HepG2 (cell line): ENCODE measurements around the gene ATP8B2.

ENCODE experiments used
- CTCF ChIP-seq: sonication (generic); formaldehyde crosslinking; IDR thresholded peaks from 2 replicates; pipeline ENCODE4 v1.5.0; 2020; ENCODE audit warnings: mild to moderate bottlenecking, missing genetic modification reagents, moderate library complexity
- KLF9 ChIP-seq: IDR thresholded peaks from 2 replicates; pipeline ENCODE4 v1.6.1; 2016; ENCODE audit warnings: low read depth
- MXI1 ChIP-seq: IDR thresholded peaks from 3 replicates; pipeline ENCODE4 v1.6.1; 2012; ENCODE audit warnings: low read depth, low read length, inconsistent platforms, borderline replicate concordance
- POLR2A ChIP-seq, 2 experiments: IDR thresholded peaks; 2 replicates each; pipeline ENCODE4 v1.6.1; 2011; ENCODE audit warnings: low read depth in 2 of 2, low read length in 2 of 2, mild to moderate bottlenecking in 1 of 2, moderate library complexity in 1 of 2; ENCODE audit not compliant: insufficient read depth in 1 of 2
- POLR2AphosphoS5 ChIP-seq: IDR thresholded peaks from 2 replicates; pipeline ENCODE4 v1.6.1; 2012; ENCODE audit warnings: low read depth, low read length
- REST ChIP-seq, 2 experiments: IDR thresholded peaks; 2 replicates each; pipeline ENCODE4 v1.6.1; 2011 to 2012; ENCODE audit warnings: low read length in 2 of 2, borderline replicate concordance in 1 of 2, low read depth in 1 of 2, mild to moderate bottlenecking in 1 of 2, moderate library complexity in 1 of 2
- SAFB2 ChIP-seq: sonication (generic); formaldehyde crosslinking; IDR thresholded peaks from 2 replicates; pipeline ENCODE4 v1.5.1; 2020; ENCODE audit warnings: missing genetic modification reagents, low read depth, mild to moderate bottlenecking, borderline replicate concordance
- SMARCE1 ChIP-seq: fragments of 450-650 bp; IDR thresholded peaks from 2 replicates; pipeline ENCODE4 v1.6.1; 2017; ENCODE audit warnings: borderline replicate concordance
- SMC3 ChIP-seq: IDR thresholded peaks from 2 replicates; pipeline ENCODE4 v1.6.1; 2011; ENCODE audit warnings: low read length, improper control_type of control experiment
- ZNF546 ChIP-seq: sonication (generic); formaldehyde crosslinking; conservative IDR thresholded peaks from 2 replicates; pipeline ENCODE4 v1.8.1; 2023; ENCODE audit warnings: mild to moderate bottlenecking, missing genetic modification reagents

GRCh38 chr1:154290921-154291320 lies 34.4 kb upstream of the ATP8B2 start:
- no peak for TF ChIP-seq SMC3
- no peak for TF ChIP-seq POLR2AphosphoS5
- no peak for TF ChIP-seq KLF9 (CRISPR knock-in tag)
- TF ChIP-seq MXI1 = no peak
- TF ChIP-seq SMARCE1 = no peak
- TF ChIP-seq SAFB2 (CRISPR knock-in tag) = no peak
- no peak for TF ChIP-seq ZNF546 (CRISPR knock-in tag)
- no peak for TF ChIP-seq CTCF
- TF ChIP-seq REST (IDR thresholded peaks at IDR 0.05; ENCODE audit: borderline replicate concordance in 1 of 2, low read depth in 1 of 2, low read length in 2 of 2) = no peak
- TF ChIP-seq POLR2A (IDR thresholded peaks at IDR 0.05; ENCODE audit: insufficient read depth in 1 of 2, low read depth in 2 of 2, low read length in 2 of 2) = no peak
